Measurements from ENCODE around the gene CT45A8.

- TF ChIP-seq CTCF (IDR thresholded peaks at IDR 0.05; ENCODE audit: low read depth, low read length) (no peak), POLR2A (IDR thresholded peaks at IDR 0.05; ENCODE audit: extremely low read depth, insufficient read length) (no peak), MYC (IDR thresholded peaks at IDR 0.05; ENCODE audit: low read depth, low read length) (no peak)
- TF ChIP-seq, protein P1, sequence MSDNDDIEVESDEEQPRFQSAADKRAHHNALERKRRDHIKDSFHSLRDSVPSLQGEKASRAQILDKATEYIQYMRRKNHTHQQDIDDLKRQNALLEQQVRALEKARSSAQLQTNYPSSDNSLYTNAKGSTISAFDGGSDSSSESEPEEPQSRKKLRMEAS (IDR thresholded peaks at IDR 0.05; ENCODE audit: low read depth, low read length), result no peak
Measured at GRCh38 chrX:135892781-135893180, 38.4 kb upstream of the CT45A8 start.

Data from NB4 (cell line).